Stomach (tissue), 9 donors: Measurements from ENCODE around the gene GCNT2. TPM values are rescaled to one million over a fixed set of nuclear protein-coding genes. Genes with fewer than 3 reads are reported as not detected.

ENCODE experiments used
- DNase-seq, 2 donors: peaks; one replicate each; pipeline versions ENCODE4 v3.0.0 to v3.0.0-alpha.2; 2013 to 2019
- H3K27ac ChIP-seq, 5 donors: fragments of 200-600 bp in 4 of 5; sonication (generic) in 4 of 5; one replicate each; pipeline ENCODE4 v1.5.1; 2013 to 2019; ENCODE audit warnings: mild to moderate bottlenecking in 1 of 5, moderate library complexity in 1 of 5
- H3K27me3 ChIP-seq, 3 donors: fragments of 200-600 bp; sonication (generic); one replicate each; pipeline ENCODE4 v1.5.1; 2017 to 2019; ENCODE audit warnings: mixed run types in 1 of 3
- H3K36me3 ChIP-seq, 4 donors: fragments of 200-600 bp; sonication (generic); 1 replicate in 3 of 4; 2 replicates in 1 of 4; pipeline ENCODE4 v1.5.1; 2016 to 2019
- H3K4me1 ChIP-seq, 4 donors: fragments of 200-600 bp; sonication (generic); one replicate each; pipeline ENCODE4 v1.5.1; 2016 to 2019
- H3K4me3 ChIP-seq, 4 donors: fragments of 200-600 bp; sonication (generic) in 3 of 4; one replicate each; pipeline ENCODE4 v1.5.1; 2016 to 2019; ENCODE audit warnings: mild to moderate bottlenecking in 1 of 4
- H3K9me3 ChIP-seq, 4 donors: fragments of 200-600 bp; sonication (generic); one replicate each; pipeline ENCODE4 v1.5.1; 2016 to 2019
- EP300 ChIP-seq: sonication (generic); formaldehyde crosslinking; IDR thresholded peaks from one replicate; pipeline ENCODE4 v1.6.1; 2017; ENCODE audit warnings: antibody characterized with exemption
- POLR2A ChIP-seq, 4 donors: fragments of 450-650 bp; IDR thresholded peaks; one replicate each; pipeline ENCODE4 v1.6.1; 2016; ENCODE audit warnings: antibody characterized with exemption in 4 of 4, control low read depth in 2 of 4, mild to moderate bottlenecking in 1 of 4, moderate library complexity in 1 of 4
- POLR2AphosphoS5 ChIP-seq, 3 donors: sonication (generic); formaldehyde crosslinking; IDR thresholded peaks; one replicate each; pipeline ENCODE4 v1.6.1; 2016; ENCODE audit warnings: antibody characterized with exemption in 3 of 3
- WGBS, 5 donors: extraction: QIAGEN DNeasy Blood & Tissue Kit in 3 of 5; methylation state at CpG; one replicate each; pipeline versions ENCODE4 v1.1.5 to v1.1.7; 2013 to 2018; 5-methylcytosine and 5-hydroxymethylcytosine counted together
- intact Hi-C: fragments of 100-400 bp; cut with DNase I; formaldehyde crosslinking; loops from one replicate; pipeline ENCODE4 v1.15.1; 2023; ENCODE audit warnings: low total_unique reads
- polyA plus RNA-seq, 3 donors: library from polyadenylated mRNA; stranded (reverse); fragments of 200-250 nt; gene quantifications; one replicate each; pipeline ENCODE4 v1.2.3, GENCODE V29; 2013
- total RNA-seq, 5 donors: library from RNA; depleted of rRNA; stranded (reverse); fragments of >200 nt; gene quantifications; one replicate each; pipeline versions ENCODE4 v1.1.0 to v1.2.3, GENCODE V29; 2014 to 2016
- TF ChIP-seq, protein P1 (sequence below), 7 experiments: fragments of 450-650 bp in 4 of 7; fragments of 200-600 bp in 3 of 7; sonication (generic) in 3 of 7; IDR thresholded peaks; one replicate each; pipeline ENCODE4 v1.5.1; 2016 to 2019; ENCODE audit warnings: antibody characterized with exemption in 7 of 7, control low read depth in 2 of 7, mild to moderate bottlenecking in 1 of 7
- donor health status: healthy with polysubstance abuse.
- donor health status: Bipolar disorder and iron deficiency.
- donor health status: healthy.

Gene GCNT2
- total and polyA plus RNA-seq, 8 donors: 4.5 to 132 (median 29.7) TPM

DNA sequence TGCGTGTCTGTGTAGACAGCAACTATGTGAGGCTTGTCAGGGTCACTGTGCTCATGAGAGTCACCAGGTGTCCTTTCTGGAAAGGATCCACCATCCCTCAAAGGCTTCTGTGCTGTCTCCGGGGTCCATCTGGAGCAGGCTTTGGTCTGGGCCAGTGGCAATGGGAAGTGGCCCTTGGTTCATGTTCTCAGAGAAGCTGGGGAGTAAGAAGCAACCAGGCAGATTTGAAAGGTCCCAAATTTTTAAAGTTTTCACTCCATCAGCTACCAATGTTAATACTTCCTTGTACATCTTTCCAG is 68.2 kb downstream of the GCNT2 start:
- DNase-seq: no peak
- H3K27ac ChIP-seq: no peak overlapping the region

GRCh38 chr6:10589983-10590382 is 68.8 kb downstream of the GCNT2 start:
- H3K4me3 ChIP-seq: no peak overlapping the region
- H3K36me3 ChIP-seq: no peaks in the 10 kb centered on the region
- TF ChIP-seq POLR2A (IDR thresholded peaks at IDR 0.05) (no peak), EP300 (no peak), POLR2AphosphoS5 (IDR thresholded peaks at IDR 0.05) (no peak)
- TF ChIP-seq, protein P1, sequence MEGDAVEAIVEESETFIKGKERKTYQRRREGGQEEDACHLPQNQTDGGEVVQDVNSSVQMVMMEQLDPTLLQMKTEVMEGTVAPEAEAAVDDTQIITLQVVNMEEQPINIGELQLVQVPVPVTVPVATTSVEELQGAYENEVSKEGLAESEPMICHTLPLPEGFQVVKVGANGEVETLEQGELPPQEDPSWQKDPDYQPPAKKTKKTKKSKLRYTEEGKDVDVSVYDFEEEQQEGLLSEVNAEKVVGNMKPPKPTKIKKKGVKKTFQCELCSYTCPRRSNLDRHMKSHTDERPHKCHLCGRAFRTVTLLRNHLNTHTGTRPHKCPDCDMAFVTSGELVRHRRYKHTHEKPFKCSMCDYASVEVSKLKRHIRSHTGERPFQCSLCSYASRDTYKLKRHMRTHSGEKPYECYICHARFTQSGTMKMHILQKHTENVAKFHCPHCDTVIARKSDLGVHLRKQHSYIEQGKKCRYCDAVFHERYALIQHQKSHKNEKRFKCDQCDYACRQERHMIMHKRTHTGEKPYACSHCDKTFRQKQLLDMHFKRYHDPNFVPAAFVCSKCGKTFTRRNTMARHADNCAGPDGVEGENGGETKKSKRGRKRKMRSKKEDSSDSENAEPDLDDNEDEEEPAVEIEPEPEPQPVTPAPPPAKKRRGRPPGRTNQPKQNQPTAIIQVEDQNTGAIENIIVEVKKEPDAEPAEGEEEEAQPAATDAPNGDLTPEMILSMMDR (IDR thresholded peaks at IDR 0.05): no peak
- H3K27ac ChIP-seq: no peak overlapping the region
- no peak for DNase-seq
- H3K9me3 ChIP-seq: no peaks in the 10 kb centered on the region
- intact Hi-C loops: no loop called here
- peaks cover 22 to 44% (median 36%) of the 10 kb centered on the region in 4 donors for H3K4me1 ChIP-seq
- WGBS, 5 donors: 86 to 99% (median 98%) methylated on average over 3 of the region's 3 CpGs
- no peaks in the 10 kb centered on the region for H3K27me3 ChIP-seq

More for the DNA sequence above, 68.2 kb downstream of the GCNT2 start:
- WGBS, 5 donors: 76 to 83% (median 81%) methylated on average over 2 of the region's 2 CpGs
- no peak overlapping the region for H3K4me3 ChIP-seq
- TF ChIP-seq, protein P1 (IDR thresholded peaks at IDR 0.05): no peak
- TF ChIP-seq POLR2A (IDR thresholded peaks at IDR 0.05): no peak
- no peak for TF ChIP-seq POLR2AphosphoS5 (IDR thresholded peaks at IDR 0.05)
- TF ChIP-seq EP300: no peak
- H3K36me3 ChIP-seq: no peaks in the 10 kb centered on the region
- no peaks in the 10 kb centered on the region for H3K9me3 ChIP-seq
- intact Hi-C loops: no loop called here
- no peaks in the 10 kb centered on the region for H3K27me3 ChIP-seq
- H3K4me1 ChIP-seq: peaks cover 28 to 51% (median 40%) of the 10 kb centered on the region in 4 donors

GRCh38 chr6:10591422-10592160 is 70.4 kb downstream of the GCNT2 start:
- Histone ChIP-seq H3K9me3 (no peaks in the 10 kb centered on the region), H3K27ac (no peak overlapping the region), H3K36me3 (no peaks in the 10 kb centered on the region), H3K27me3 (no peaks in the 10 kb centered on the region), H3K4me3 (no peak overlapping the region), H3K4me1 (peaks cover 6 to 28% (median 22%) of the 10 kb centered on the region in 4 donors)
- no peak for TF ChIP-seq POLR2AphosphoS5 (IDR thresholded peaks at IDR 0.05)
- no peak for TF ChIP-seq POLR2A (IDR thresholded peaks at IDR 0.05)
- TF ChIP-seq EP300: no peak
- TF ChIP-seq, protein P1 (IDR thresholded peaks at IDR 0.05): no peak
- intact Hi-C loops: no loop called here
- 62 to 80% (median 72%) methylated on average over 14 of the region's 14 CpGs for WGBS, 5 donors
- no peak for DNase-seq

- Histone ChIP-seq H3K36me3 (no peaks in the 10 kb centered on the region), H3K27me3 (no peaks in the 10 kb centered on the region), H3K27ac (no peak overlapping the region), H3K9me3 (no peaks in the 10 kb centered on the region), H3K4me1 (peaks cover 0 to 22% (median 8%) of the 10 kb centered on the region in 4 donors), H3K4me3 (no peak overlapping the region)
- no peak for DNase-seq
- intact Hi-C loops: no loop called here
- 78 to 90% (median 80%) methylated on average over 11 of the region's 11 CpGs for WGBS, 5 donors
- TF ChIP-seq EP300 (no peak), POLR2AphosphoS5 (IDR thresholded peaks at IDR 0.05) (no peak), POLR2A (IDR thresholded peaks at IDR 0.05) (no peak)
- TF ChIP-seq, protein P1 (IDR thresholded peaks at IDR 0.05): no peak
Measured at GRCh38 chr6:10595731-10596664, 74.8 kb downstream of the GCNT2 start.
